Neural cell (in vitro differentiated cells): ENCODE measurements around the gene PDE4D. TPM values are rescaled to one million over a fixed set of nuclear protein-coding genes. Genes with fewer than 3 reads are reported as not detected.
A peak's percentile ranks its signal among the peaks of the same experiment; 100 is the strongest.

ENCODE experiments used
- H2AFZ ChIP-seq: fragments of 200-600, 300-800 bp; sonication (generic), shearing (Covaris generic); 2 replicates; pipeline ENCODE4 v1.6.0; 2014; ENCODE audit warnings: low read depth, mild to moderate bottlenecking, antibody characterized with exemption, low read length, moderate library complexity
- H3F3A ChIP-seq: fragments of 200-600 bp; shearing (Covaris generic); 2 replicates; pipeline ENCODE4 v1.6.1; 2016; ENCODE audit warnings: mild to moderate bottlenecking, moderate library complexity, mixed read lengths, antibody characterized with exemption, low read length; ENCODE audit not compliant: insufficient read depth, poor library complexity, severe bottlenecking
- H3K27ac ChIP-seq: fragments of 200-600, 300-800 bp; sonication (generic), shearing (Covaris generic); 2 replicates; pipeline ENCODE4 v1.5.1; 2014; ENCODE audit warnings: mild to moderate bottlenecking, low read length, moderate library complexity
- H3K27me3 ChIP-seq: fragments of 300-800, 200-600 bp; sonication (generic), shearing (Covaris generic); 2 replicates; pipeline ENCODE4 v1.6.0; 2014; ENCODE audit warnings: mild to moderate bottlenecking, low read depth, low read length, moderate library complexity; ENCODE audit not compliant: insufficient read depth
- H3K36me3 ChIP-seq: fragments of 300-800, 200-600 bp; sonication (generic), shearing (Covaris generic); 2 replicates; pipeline ENCODE4 v1.5.1; 2014; ENCODE audit warnings: mild to moderate bottlenecking, antibody characterized with exemption, low read length, moderate library complexity; ENCODE audit not compliant: insufficient read depth
- H3K4me2 ChIP-seq: fragments of 300-800, 200-600 bp; sonication (generic), shearing (Covaris generic); 2 replicates; pipeline ENCODE4 v1.6.0; 2014; ENCODE audit warnings: mild to moderate bottlenecking, low read length
- H3K4me3 ChIP-seq: fragments of 300-800, 200-600 bp; sonication (generic), shearing (Covaris generic); 2 replicates; pipeline ENCODE4 v1.5.1; 2014; ENCODE audit warnings: mild to moderate bottlenecking, low read length, moderate library complexity
- H3K79me2 ChIP-seq: fragments of 200-600 bp; shearing (Covaris generic); replicated peaks from 2 replicates; pipeline ENCODE4 v1.6.0; 2014; ENCODE audit warnings: mild to moderate bottlenecking, low read length, moderate library complexity; ENCODE audit not compliant: insufficient read depth
- H3K9ac ChIP-seq: fragments of 300-800, 200-600 bp; sonication (generic), shearing (Covaris generic); 2 replicates; pipeline ENCODE4 v1.6.1; 2016; ENCODE audit warnings: mild to moderate bottlenecking, low read length, mixed read lengths
- H3K9me2 ChIP-seq: fragments of 200-600 bp; shearing (Covaris generic); 2 replicates; pipeline ENCODE4 v1.6.1; 2016; ENCODE audit warnings: mild to moderate bottlenecking, low read length, mixed read lengths; ENCODE audit not compliant: insufficient read depth
- H3K9me3 ChIP-seq: fragments of 200-600, 300-800 bp; sonication (generic), shearing (Covaris generic); 2 replicates; pipeline ENCODE4 v1.6.1; 2016; ENCODE audit warnings: mild to moderate bottlenecking, mixed run types, low read length, moderate library complexity, mixed read lengths
- H4K20me1 ChIP-seq: fragments of 200-600 bp; shearing (Covaris generic); 2 replicates; pipeline ENCODE4 v1.6.1; 2016; ENCODE audit warnings: mild to moderate bottlenecking, mixed run types; ENCODE audit not compliant: insufficient read depth
- CTCF ChIP-seq: fragments of 450-650 bp; IDR thresholded peaks from 2 replicates; pipeline ENCODE4 v1.5.1; 2014; ENCODE audit warnings: antibody characterized with exemption, mild to moderate bottlenecking, moderate library complexity; ENCODE audit not compliant: poor library complexity, severe bottlenecking
- EP300 ChIP-seq: fragments of 450-650 bp; conservative IDR thresholded peaks from 2 replicates; pipeline ENCODE4 v1.6.1; 2014; ENCODE audit warnings: antibody characterized with exemption, mild to moderate bottlenecking, moderate library complexity; ENCODE audit not compliant: poor library complexity, severe bottlenecking
- EZH2 ChIP-seq: fragments of 200-600, 300-800 bp; shearing (Covaris generic), sonication (generic); IDR thresholded peaks from 2 replicates; pipeline ENCODE4 v1.6.1; 2014; ENCODE audit warnings: antibody characterized with exemption, low read length, borderline replicate concordance, mild to moderate bottlenecking; ENCODE audit not compliant: insufficient read depth, poor library complexity, severe bottlenecking
- MXI1 ChIP-seq: fragments of 450-650 bp; conservative IDR thresholded peaks from 2 replicates; pipeline ENCODE4 v1.6.1; 2014; ENCODE audit warnings: antibody characterized with exemption, mild to moderate bottlenecking; ENCODE audit not compliant: poor library complexity, severe bottlenecking
- POLR2AphosphoS5 ChIP-seq: IDR thresholded peaks from 2 replicates; pipeline ENCODE4 v1.6.1; 2012
- RAD21 ChIP-seq: fragments of 450-650 bp; conservative IDR thresholded peaks from 2 replicates; pipeline ENCODE4 v1.6.1; 2014; ENCODE audit warnings: antibody characterized with exemption, mild to moderate bottlenecking, moderate library complexity
- REST ChIP-seq: IDR thresholded peaks from 2 replicates; pipeline ENCODE4 v1.6.1; 2012; ENCODE audit warnings: borderline replicate concordance
- SMC3 ChIP-seq: fragments of 450-650 bp; conservative IDR thresholded peaks from 2 replicates; pipeline ENCODE4 v1.6.1; 2014; ENCODE audit warnings: antibody characterized with exemption, mild to moderate bottlenecking, moderate library complexity; ENCODE audit not compliant: poor library complexity
- TAF1 ChIP-seq: IDR thresholded peaks from 2 replicates; pipeline ENCODE4 v1.6.1; 2012; ENCODE audit warnings: low read depth
- polyA plus RNA-seq: library from polyadenylated mRNA; depleted of rRNA; stranded (reverse); fragments of >200 nt; gene quantifications from 2 replicates; pipeline ENCODE4 v1.2.3, GENCODE V29; 2014

The PDE4D gene
- polyA plus RNA-seq, 1 donor from 2014 or later: 42.8 TPM

GRCh38 chr5:59035681-59036080 lies 857.8 kb downstream of the PDE4D start:
- H3K4me2 ChIP-seq: peak overlapping the region; percentile 57
- H4K20me1 ChIP-seq: no peaks in the 10 kb centered on the region
- no peak overlapping the region for H2AFZ ChIP-seq
- H3K9ac ChIP-seq: no peak overlapping the region
- no peaks in the 10 kb centered on the region for H3K9me2 ChIP-seq
- TF ChIP-seq CTCF (no peak), EP300 (no peak), REST (no peak), MXI1 (no peak), RAD21 (no peak), SMC3 (no peak), POLR2AphosphoS5 (no peak), TAF1 (no peak), EZH2 (no peak)
- no peak overlapping the region for H3K27ac ChIP-seq
- H3F3A ChIP-seq: no peaks in the 10 kb centered on the region
- peaks cover 22% of the 10 kb centered on the region for H3K27me3 ChIP-seq
- peak overlapping the region; percentile 89 for H3K4me3 ChIP-seq
- no peaks in the 10 kb centered on the region for H3K9me3 ChIP-seq
- H3K36me3 ChIP-seq: no peaks in the 10 kb centered on the region
- peaks cover 42% of the 10 kb centered on the region for H3K79me2 ChIP-seq

GRCh38 chr5:59034498-59035186 lies 858.9 kb downstream of the PDE4D start:
- Histone ChIP-seq H3K4me2 (peak overlapping the region; percentile 22), H4K20me1 (no peaks in the 10 kb centered on the region), H3K9me2 (no peaks in the 10 kb centered on the region), H3K27me3 (peaks cover 14% of the 10 kb centered on the region), H3F3A (no peaks in the 10 kb centered on the region), H3K79me2 (peaks cover 42% of the 10 kb centered on the region), H3K27ac (no peak overlapping the region), H3K9ac (no peak overlapping the region), H2AFZ (no peak overlapping the region), H3K36me3 (no peaks in the 10 kb centered on the region), H3K4me3 (peak overlapping the region; percentile 89), H3K9me3 (no peaks in the 10 kb centered on the region)
- peak; percentile 72 for TF ChIP-seq RAD21
- TF ChIP-seq SMC3: peak; percentile 72
- TF ChIP-seq CTCF: peak; percentile 72
- TF ChIP-seq REST: no peak
